B cell (primary cell): ENCODE measurements around the gene RAB7B.

Experiments
- EZH2 ChIP-seq: IDR thresholded peaks from 2 replicates; pipeline ENCODE4 v1.6.1; 2012; ENCODE audit warnings: borderline replicate concordance, low read depth, mild to moderate bottlenecking, moderate library complexity, low read length; ENCODE audit not compliant: insufficient read depth, poor library complexity, severe bottlenecking
- TF ChIP-seq, protein P1 (sequence below): fragments of 200-600 bp; IDR thresholded peaks from one replicate; pipeline ENCODE4 v1.8.0; 2022; ENCODE audit warnings: antibody characterized with exemption, mild to moderate bottlenecking

DNA sequence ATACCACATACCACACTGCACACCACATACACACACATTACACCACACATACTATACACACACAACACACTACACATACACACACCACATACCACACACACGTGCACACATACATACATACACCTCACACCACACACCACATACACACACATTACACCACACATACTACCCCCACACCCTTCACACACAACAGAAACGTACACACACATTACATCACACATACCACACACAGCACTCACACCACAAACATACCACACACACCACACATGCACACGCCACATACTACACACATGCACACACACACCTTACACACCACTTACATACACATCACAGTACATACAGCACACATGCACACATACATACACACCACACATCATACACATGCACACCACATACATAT, 28.5 kb downstream of the RAB7B start:
- TF ChIP-seq, protein P1, sequence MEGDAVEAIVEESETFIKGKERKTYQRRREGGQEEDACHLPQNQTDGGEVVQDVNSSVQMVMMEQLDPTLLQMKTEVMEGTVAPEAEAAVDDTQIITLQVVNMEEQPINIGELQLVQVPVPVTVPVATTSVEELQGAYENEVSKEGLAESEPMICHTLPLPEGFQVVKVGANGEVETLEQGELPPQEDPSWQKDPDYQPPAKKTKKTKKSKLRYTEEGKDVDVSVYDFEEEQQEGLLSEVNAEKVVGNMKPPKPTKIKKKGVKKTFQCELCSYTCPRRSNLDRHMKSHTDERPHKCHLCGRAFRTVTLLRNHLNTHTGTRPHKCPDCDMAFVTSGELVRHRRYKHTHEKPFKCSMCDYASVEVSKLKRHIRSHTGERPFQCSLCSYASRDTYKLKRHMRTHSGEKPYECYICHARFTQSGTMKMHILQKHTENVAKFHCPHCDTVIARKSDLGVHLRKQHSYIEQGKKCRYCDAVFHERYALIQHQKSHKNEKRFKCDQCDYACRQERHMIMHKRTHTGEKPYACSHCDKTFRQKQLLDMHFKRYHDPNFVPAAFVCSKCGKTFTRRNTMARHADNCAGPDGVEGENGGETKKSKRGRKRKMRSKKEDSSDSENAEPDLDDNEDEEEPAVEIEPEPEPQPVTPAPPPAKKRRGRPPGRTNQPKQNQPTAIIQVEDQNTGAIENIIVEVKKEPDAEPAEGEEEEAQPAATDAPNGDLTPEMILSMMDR, result no peak
- no peak for TF ChIP-seq EZH2
